HepG2 (cell line): ENCODE results near the gene RHOC. TPM values are rescaled to one million over a fixed set of nuclear protein-coding genes. Genes with fewer than 3 reads are reported as not detected.

ENCODE experiments used
- GFI1 ChIP-seq: sonication (generic); formaldehyde crosslinking; IDR thresholded peaks from 2 replicates; pipeline ENCODE4 v1.5.0; 2020; ENCODE audit warnings: missing genetic modification reagents, mild to moderate bottlenecking, borderline replicate concordance
- GPN1 ChIP-seq: sonication (generic); formaldehyde crosslinking; IDR thresholded peaks from 2 replicates; pipeline ENCODE4 v1.5.1; 2020; ENCODE audit warnings: missing genetic modification reagents, borderline replicate concordance
- KDM5A ChIP-seq: fragments of 200-600 bp; sonication (generic); IDR thresholded peaks from 2 replicates; pipeline ENCODE4 v1.7.0; 2018; ENCODE audit warnings: antibody characterized with exemption, mild to moderate bottlenecking, low read length, borderline replicate concordance
- MBD4 ChIP-seq: IDR thresholded peaks from 2 replicates; pipeline ENCODE4 v1.6.1; 2012; ENCODE audit warnings: low read length, inconsistent platforms, borderline replicate concordance
- NFE2 ChIP-seq: sonication (generic); formaldehyde crosslinking; IDR thresholded peaks from 2 replicates; pipeline ENCODE4 v1.4.0; 2020; ENCODE audit warnings: missing genetic modification reagents
- ZBTB3 ChIP-seq: sonication (generic); formaldehyde crosslinking; IDR thresholded peaks from 2 replicates; pipeline ENCODE4 v1.4.0; 2020; ENCODE audit warnings: low read depth, mild to moderate bottlenecking, moderate library complexity, missing genetic modification reagents, borderline replicate concordance
- ZNF24 ChIP-seq: fragments of 450-650 bp; IDR thresholded peaks from 2 replicates; pipeline ENCODE4 v1.6.1; 2017; ENCODE audit warnings: antibody characterized with exemption, mild to moderate bottlenecking
- ZNF350 ChIP-seq: sonication (generic); formaldehyde crosslinking; IDR thresholded peaks from 2 replicates; pipeline ENCODE4 v1.4.0; 2020; ENCODE audit warnings: mild to moderate bottlenecking, low read depth, missing genetic modification reagents, borderline replicate concordance
- ZNF382 ChIP-seq: sonication (generic); formaldehyde crosslinking; IDR thresholded peaks from 2 replicates; pipeline ENCODE4 v1.5.0; 2020; ENCODE audit warnings: missing genetic modification reagents, mild to moderate bottlenecking, borderline replicate concordance
- ZNF704 ChIP-seq: sonication (generic); formaldehyde crosslinking; IDR thresholded peaks from 2 replicates; pipeline ENCODE4 v1.8.1; 2023; ENCODE audit warnings: mild to moderate bottlenecking, inconsistent platforms, moderate library complexity, missing genetic modification reagents, borderline replicate concordance
- ZNF784 ChIP-seq: sonication (generic); formaldehyde crosslinking; IDR thresholded peaks from 2 replicates; pipeline ENCODE4 v1.5.1; 2020; ENCODE audit warnings: missing genetic modification reagents, mild to moderate bottlenecking, borderline replicate concordance
- polyA plus RNA-seq, 8 experiments: library from polyadenylated mRNA; depleted of rRNA in 3 of 8; stranded (reverse) in 7 of 8; unstranded in 1 of 8; fragments of >200 nt; fragmentation: Illumina TruSeq in 4 of 8; extraction: Trizol in 4 of 8; gene quantifications; 2 replicates each; pipeline versions ENCODE4 v1.2.1 to v1.2.3, GENCODE V29; 2011 to 2016; ENCODE audit warnings: low read depth in 4 of 8, missing spikeins in 1 of 8, mixed read lengths in 1 of 8; ENCODE audit not compliant: insufficient read depth in 1 of 8
- total RNA-seq, 5 experiments: library from RNA; depleted of rRNA; stranded (reverse); fragments of >200 nt; fragmentation: Illumina TruSeq; extraction: Trizol; gene quantifications; 2 replicates each; pipeline ENCODE4 v1.2.3, GENCODE V29; 2016; ENCODE audit warnings: low read depth in 1 of 5
- TF ChIP-seq, protein P1 (sequence below): sonication (generic); formaldehyde crosslinking; IDR thresholded peaks from 2 replicates; pipeline ENCODE4 v1.5.1; 2020; ENCODE audit warnings: missing genetic modification reagents, mild to moderate bottlenecking, borderline replicate concordance
- TF ChIP-seq, protein P2 (sequence below): IDR thresholded peaks from 2 replicates; pipeline ENCODE4 v1.6.1; 2016; ENCODE audit warnings: mild to moderate bottlenecking
- TF ChIP-seq, protein P3 (sequence below): sonication (generic); formaldehyde crosslinking; conservative IDR thresholded peaks from 2 replicates; pipeline ENCODE4 v1.8.0; 2022; ENCODE audit warnings: mild to moderate bottlenecking, moderate library complexity, missing genetic modification reagents
- TF ChIP-seq, protein P4 (sequence below): sonication (generic); formaldehyde crosslinking; IDR thresholded peaks from 2 replicates; pipeline ENCODE4 v1.4.0; 2020; ENCODE audit warnings: missing genetic modification reagents, borderline replicate concordance

Gene RHOC
- total and polyA plus RNA-seq, 2 of the 13 experiments (the other 11 are each of a cell fraction or from before 2014, with no cell fraction given) = 64.3 to 182 TPM

DNA sequence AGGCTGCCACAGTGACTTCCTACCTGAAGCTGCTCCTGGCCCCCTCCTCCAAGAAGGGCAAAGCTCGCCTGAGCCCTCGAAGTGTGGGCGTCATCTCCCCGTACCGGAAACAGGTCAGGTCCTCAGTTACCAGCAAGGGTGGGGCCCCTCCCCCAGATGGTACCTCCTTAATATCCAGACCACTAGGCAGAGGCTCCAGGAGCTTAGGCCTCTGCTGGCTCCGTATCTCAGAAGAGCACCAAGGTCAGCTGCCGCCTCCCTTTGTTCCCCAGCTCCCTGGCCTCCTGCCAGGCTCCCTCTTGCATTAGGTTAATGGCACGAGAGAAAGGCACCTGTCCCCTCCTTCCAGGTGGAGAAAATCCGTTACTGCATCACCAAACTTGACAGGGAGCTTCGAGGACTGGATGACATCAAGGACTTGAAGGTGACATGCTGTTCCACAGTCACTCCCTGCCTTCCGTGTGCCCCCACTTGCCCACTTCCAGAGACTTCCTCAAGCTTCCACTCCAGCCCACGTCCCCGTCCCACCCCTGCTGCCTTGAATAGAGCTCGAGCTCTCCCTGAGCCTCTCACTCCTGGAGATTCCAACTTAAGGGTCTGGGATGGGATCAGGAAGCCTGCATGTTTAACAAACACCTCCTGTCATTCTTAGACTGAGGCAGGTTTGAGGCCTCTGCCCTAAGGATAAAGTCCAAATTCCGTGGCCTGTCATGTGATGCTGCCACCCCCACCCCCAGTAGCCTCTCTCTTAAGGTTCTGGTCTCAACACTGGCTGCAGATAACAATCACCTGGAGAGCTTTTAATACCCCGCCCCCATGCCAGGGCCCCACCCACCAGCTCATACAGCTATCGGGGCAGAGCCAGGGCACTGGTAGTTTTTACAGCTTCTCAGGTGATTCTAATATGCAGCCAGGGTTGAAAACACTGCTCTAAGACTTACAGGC is 8.3 kb downstream of the RHOC start (continued):
- TF ChIP-seq ZNF704 = no peak
- TF ChIP-seq MBD4 = no peak
- TF ChIP-seq, protein P1, sequence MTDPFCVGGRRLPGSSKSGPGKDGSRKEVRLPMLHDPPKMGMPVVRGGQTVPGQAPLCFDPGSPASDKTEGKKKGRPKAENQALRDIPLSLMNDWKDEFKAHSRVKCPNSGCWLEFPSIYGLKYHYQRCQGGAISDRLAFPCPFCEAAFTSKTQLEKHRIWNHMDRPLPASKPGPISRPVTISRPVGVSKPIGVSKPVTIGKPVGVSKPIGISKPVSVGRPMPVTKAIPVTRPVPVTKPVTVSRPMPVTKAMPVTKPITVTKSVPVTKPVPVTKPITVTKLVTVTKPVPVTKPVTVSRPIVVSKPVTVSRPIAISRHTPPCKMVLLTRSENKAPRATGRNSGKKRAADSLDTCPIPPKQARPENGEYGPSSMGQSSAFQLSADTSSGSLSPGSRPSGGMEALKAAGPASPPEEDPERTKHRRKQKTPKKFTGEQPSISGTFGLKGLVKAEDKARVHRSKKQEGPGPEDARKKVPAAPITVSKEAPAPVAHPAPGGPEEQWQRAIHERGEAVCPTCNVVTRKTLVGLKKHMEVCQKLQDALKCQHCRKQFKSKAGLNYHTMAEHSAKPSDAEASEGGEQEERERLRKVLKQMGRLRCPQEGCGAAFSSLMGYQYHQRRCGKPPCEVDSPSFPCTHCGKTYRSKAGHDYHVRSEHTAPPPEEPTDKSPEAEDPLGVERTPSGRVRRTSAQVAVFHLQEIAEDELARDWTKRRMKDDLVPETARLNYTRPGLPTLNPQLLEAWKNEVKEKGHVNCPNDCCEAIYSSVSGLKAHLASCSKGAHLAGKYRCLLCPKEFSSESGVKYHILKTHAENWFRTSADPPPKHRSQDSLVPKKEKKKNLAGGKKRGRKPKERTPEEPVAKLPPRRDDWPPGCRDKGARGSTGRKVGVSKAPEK (CRISPR knock-in tag) = no peak
- 0 out of 2 replicates have a peak, but pooled peaks have one; percentile 35 for TF ChIP-seq ZBTB3 (CRISPR knock-in tag)
- no peak for TF ChIP-seq ZNF24
- TF ChIP-seq GFI1 (CRISPR knock-in tag) = no peak
- TF ChIP-seq KDM5A = no peak
- TF ChIP-seq ZNF350 (CRISPR knock-in tag) = peak; percentile 65; the same call in 1 of the 2 replicates
- TF ChIP-seq, protein P2, sequence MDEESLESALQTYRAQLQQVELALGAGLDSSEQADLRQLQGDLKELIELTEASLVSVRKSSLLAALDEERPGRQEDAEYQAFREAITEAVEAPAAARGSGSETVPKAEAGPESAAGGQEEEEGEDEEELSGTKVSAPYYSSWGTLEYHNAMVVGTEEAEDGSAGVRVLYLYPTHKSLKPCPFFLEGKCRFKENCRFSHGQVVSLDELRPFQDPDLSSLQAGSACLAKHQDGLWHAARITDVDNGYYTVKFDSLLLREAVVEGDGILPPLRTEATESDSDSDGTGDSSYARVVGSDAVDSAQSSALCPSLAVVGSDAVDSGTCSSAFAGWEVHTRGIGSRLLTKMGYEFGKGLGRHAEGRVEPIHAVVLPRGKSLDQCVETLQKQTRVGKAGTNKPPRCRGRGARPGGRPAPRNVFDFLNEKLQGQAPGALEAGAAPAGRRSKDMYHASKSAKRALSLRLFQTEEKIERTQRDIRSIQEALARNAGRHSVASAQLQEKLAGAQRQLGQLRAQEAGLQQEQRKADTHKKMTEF = peak; percentile 65; the same call in 1 of the 2 replicates
- TF ChIP-seq, protein P3, sequence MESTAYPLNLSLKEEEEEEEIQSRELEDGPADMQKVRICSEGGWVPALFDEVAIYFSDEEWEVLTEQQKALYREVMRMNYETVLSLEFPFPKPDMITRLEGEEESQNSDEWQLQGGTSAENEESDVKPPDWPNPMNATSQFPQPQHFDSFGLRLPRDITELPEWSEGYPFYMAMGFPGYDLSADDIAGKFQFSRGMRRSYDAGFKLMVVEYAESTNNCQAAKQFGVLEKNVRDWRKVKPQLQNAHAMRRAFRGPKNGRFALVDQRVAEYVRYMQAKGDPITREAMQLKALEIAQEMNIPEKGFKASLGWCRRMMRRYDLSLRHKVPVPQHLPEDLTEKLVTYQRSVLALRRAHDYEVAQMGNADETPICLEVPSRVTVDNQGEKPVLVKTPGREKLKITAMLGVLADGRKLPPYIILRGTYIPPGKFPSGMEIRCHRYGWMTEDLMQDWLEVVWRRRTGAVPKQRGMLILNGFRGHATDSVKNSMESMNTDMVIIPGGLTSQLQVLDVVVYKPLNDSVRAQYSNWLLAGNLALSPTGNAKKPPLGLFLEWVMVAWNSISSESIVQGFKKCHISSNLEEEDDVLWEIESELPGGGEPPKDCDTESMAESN = peak; percentile 49; the same call in 1 of the 2 replicates
- no peak for TF ChIP-seq GPN1 (CRISPR knock-in tag)
- TF ChIP-seq, protein P4, sequence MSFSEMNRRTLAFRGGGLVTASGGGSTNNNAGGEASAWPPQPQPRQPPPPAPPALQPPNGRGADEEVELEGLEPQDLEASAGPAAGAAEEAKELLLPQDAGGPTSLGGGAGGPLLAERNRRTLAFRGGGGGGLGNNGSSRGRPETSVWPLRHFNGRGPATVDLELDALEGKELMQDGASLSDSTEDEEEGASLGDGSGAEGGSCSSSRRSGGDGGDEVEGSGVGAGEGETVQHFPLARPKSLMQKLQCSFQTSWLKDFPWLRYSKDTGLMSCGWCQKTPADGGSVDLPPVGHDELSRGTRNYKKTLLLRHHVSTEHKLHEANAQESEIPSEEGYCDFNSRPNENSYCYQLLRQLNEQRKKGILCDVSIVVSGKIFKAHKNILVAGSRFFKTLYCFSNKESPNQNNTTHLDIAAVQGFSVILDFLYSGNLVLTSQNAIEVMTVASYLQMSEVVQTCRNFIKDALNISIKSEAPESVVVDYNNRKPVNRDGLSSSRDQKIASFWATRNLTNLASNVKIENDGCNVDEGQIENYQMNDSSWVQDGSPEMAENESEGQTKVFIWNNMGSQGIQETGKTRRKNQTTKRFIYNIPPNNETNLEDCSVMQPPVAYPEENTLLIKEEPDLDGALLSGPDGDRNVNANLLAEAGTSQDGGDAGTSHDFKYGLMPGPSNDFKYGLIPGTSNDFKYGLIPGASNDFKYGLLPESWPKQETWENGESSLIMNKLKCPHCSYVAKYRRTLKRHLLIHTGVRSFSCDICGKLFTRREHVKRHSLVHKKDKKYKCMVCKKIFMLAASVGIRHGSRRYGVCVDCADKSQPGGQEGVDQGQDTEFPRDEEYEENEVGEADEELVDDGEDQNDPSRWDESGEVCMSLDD (CRISPR knock-in tag) = no peak
- TF ChIP-seq ZNF382 = no peak
- no peak for TF ChIP-seq NFE2
- no peak for TF ChIP-seq ZNF784
